Lower leg skin (tissue), 3 donors: ENCODE data around the gene DNAI2.

Experiments used
- POLR2A ChIP-seq, 2 donors: fragments of 450-650 bp; IDR thresholded peaks; one replicate each; pipeline ENCODE4 v1.6.1; 2016 to 2017; ENCODE audit warnings: antibody characterized with exemption in 2 of 2, mild to moderate bottlenecking in 1 of 2, moderate library complexity in 1 of 2
- TF ChIP-seq, protein P1 (sequence below), 3 donors: fragments of 450-650 bp; IDR thresholded peaks; one replicate each; pipeline ENCODE4 v1.5.1; 2016; ENCODE audit warnings: antibody characterized with exemption in 3 of 3, mild to moderate bottlenecking in 3 of 3, moderate library complexity in 2 of 3

DNA sequence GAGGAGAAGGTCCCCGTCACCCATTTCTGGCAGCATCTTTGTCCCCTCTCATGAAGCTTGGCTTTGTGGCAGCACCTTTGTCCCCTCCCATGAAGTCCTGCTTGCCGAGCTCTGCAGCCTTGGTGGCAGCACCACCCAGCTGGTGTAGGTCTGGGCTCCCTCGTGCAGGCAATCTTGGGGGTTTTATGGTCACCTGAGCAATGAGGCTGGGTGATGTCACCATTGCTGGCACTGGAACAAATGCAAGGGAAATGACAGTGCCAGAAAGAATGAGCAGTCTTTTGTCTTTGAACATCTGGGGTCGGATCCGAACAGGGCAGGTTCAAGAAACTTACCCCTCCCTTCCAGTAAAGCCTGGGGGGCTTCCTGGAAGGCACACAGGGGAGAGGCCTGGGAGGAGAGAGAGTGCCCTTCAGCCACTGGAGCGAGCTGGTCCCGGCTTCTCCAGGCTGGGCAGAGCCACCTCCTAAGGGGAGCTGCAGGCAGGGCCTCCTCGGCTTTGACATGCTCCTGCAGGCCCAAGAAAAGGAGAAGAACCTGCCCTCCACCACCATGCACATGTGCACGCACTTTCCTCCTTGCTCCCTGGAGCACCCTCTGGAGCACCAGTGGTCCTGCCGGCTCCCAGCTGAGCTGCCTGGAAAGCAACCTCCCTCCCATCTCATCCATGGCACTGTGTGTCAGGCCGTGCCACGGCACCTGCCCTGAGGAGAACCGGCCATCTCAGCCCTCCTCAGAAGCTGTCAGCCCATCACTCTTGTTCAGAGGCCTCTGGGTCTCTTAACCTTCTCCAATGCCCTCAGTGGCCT is 71.6 kb downstream of the DNAI2 start:
- TF ChIP-seq, protein P1, sequence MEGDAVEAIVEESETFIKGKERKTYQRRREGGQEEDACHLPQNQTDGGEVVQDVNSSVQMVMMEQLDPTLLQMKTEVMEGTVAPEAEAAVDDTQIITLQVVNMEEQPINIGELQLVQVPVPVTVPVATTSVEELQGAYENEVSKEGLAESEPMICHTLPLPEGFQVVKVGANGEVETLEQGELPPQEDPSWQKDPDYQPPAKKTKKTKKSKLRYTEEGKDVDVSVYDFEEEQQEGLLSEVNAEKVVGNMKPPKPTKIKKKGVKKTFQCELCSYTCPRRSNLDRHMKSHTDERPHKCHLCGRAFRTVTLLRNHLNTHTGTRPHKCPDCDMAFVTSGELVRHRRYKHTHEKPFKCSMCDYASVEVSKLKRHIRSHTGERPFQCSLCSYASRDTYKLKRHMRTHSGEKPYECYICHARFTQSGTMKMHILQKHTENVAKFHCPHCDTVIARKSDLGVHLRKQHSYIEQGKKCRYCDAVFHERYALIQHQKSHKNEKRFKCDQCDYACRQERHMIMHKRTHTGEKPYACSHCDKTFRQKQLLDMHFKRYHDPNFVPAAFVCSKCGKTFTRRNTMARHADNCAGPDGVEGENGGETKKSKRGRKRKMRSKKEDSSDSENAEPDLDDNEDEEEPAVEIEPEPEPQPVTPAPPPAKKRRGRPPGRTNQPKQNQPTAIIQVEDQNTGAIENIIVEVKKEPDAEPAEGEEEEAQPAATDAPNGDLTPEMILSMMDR (IDR thresholded peaks at IDR 0.05), result no peak
- TF ChIP-seq POLR2A (IDR thresholded peaks at IDR 0.05), result no peak
